ENCODE results near the gene FOXO6.

Gene FOXO6

DNA sequence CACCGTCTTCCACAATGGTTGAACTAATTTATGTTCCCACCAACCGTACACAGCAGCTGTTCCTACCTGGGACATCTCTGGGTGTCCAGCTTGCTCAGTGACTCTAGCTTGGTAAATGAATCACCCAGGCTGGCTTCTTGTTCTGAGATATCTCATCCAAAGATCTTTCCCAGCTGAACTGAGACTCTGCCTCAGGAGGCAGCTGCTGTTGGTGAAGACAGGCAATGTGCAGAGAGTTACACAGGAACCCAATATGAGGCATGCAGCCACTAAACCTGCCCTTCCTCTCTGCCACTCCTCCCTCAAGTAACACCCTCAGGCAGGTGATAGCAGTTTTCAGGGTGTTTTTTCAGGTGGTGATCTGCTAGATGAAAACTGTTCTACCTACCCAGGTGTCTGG is 14.0 kb upstream of the FOXO6 start:
- H3K4me3 ChIP-seq (ENCODE audit: low read depth, low read length) = no peak overlapping the region
- no peak for DNase-seq (ENCODE audit: low read depth)
- TF ChIP-seq, protein P1, sequence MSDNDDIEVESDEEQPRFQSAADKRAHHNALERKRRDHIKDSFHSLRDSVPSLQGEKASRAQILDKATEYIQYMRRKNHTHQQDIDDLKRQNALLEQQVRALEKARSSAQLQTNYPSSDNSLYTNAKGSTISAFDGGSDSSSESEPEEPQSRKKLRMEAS (IDR thresholded peaks at IDR 0.05; ENCODE audit: low read depth, low read length) = no peak
- TF ChIP-seq MYC (IDR thresholded peaks at IDR 0.05; ENCODE audit: low read depth, low read length) (no peak), POLR2A (IDR thresholded peaks at IDR 0.05; ENCODE audit: extremely low read depth, insufficient read length) (no peak)
- TF ChIP-seq, protein P2, sequence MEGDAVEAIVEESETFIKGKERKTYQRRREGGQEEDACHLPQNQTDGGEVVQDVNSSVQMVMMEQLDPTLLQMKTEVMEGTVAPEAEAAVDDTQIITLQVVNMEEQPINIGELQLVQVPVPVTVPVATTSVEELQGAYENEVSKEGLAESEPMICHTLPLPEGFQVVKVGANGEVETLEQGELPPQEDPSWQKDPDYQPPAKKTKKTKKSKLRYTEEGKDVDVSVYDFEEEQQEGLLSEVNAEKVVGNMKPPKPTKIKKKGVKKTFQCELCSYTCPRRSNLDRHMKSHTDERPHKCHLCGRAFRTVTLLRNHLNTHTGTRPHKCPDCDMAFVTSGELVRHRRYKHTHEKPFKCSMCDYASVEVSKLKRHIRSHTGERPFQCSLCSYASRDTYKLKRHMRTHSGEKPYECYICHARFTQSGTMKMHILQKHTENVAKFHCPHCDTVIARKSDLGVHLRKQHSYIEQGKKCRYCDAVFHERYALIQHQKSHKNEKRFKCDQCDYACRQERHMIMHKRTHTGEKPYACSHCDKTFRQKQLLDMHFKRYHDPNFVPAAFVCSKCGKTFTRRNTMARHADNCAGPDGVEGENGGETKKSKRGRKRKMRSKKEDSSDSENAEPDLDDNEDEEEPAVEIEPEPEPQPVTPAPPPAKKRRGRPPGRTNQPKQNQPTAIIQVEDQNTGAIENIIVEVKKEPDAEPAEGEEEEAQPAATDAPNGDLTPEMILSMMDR (IDR thresholded peaks at IDR 0.05; ENCODE audit: low read depth, low read length) = no peak

DNA sequence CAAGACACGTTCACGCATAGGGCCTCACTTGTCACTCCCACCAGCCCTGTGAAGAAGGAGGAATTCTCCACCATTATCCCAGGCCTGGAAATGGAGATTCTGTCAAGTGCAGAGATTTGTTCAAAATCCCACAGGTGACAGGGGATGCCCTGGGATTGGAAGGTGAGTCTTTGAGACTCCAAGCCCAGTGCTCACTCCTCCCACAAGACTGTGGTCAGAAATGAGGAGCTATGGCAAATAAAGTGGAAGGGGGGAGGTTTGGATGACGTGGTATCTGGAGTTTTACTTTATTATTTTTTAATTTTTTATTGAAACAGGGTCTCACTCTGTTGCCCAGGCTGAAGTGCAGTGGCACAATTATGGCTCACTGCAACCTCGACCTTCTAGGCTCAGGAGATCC is 12.8 kb upstream of the FOXO6 start:
- no peak overlapping the region for H3K4me3 ChIP-seq (ENCODE audit: low read depth, low read length)
- DNase-seq (ENCODE audit: low read depth) = no peak
- TF ChIP-seq, protein P2 (IDR thresholded peaks at IDR 0.05; ENCODE audit: low read depth, low read length) = no peak
- TF ChIP-seq, protein P1 (IDR thresholded peaks at IDR 0.05; ENCODE audit: low read depth, low read length) = no peak
- no peak for TF ChIP-seq POLR2A (IDR thresholded peaks at IDR 0.05; ENCODE audit: extremely low read depth, insufficient read length)

DNA sequence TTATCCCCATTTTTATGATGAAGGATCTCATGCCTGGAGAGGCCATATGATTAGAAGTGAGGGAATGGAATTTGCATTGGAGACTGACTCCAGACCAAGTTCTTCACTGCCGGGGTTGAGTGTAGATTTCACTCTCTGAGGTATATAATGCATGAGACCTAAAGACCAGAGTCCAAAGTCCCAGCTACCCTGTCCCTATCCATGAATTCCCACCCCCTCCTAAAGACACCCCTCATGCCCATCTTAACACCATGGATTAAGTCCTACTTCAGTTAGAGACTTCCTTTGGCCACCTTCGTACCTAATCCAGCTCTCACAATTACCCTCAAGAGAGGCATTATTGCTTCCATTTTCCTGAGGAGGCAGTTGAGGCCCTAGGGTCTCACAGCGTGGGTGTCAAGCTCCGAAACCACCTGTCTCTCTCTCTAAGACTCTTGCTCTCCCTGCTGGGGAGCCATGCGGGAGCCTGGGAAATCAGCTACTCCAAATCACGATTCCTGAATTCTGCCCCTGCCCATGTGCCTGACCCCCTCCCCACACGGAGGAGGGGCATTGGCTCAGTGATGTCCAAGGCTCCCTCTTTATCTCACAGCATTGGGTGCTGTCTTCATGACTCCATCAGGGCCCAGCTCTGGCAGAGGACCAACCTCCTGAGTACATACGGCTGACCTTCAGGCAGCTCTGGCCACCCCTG is 11.7 kb upstream of the FOXO6 start:
- no peak overlapping the region for H3K4me3 ChIP-seq (ENCODE audit: low read depth, low read length)
- no peak for TF ChIP-seq MYC (IDR thresholded peaks at IDR 0.05; ENCODE audit: low read depth, low read length)
- no peak for TF ChIP-seq POLR2A (IDR thresholded peaks at IDR 0.05; ENCODE audit: extremely low read depth, insufficient read length)
- TF ChIP-seq, protein P1 (IDR thresholded peaks at IDR 0.05; ENCODE audit: low read depth, low read length) = no peak
- TF ChIP-seq, protein P2 (IDR thresholded peaks at IDR 0.05; ENCODE audit: low read depth, low read length) = no peak
- no peak for DNase-seq (ENCODE audit: low read depth)

DNA sequence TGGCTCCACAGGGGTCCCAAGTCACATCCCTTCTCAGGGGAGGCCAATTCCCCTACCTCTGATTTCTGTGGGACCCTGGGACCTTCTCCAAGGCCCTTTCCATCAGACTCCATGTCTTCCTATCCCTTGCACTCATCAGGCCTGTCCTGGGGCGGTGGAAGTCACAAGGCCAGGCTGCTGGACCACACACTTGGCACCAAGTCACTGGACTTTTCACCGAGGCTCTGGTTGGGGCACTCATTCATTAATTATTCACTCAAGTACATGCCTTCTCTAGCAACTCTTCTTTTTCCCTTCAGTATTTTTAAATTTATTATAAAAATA is 11.2 kb upstream of the FOXO6 start:
- DNase-seq (ENCODE audit: low read depth) = no peak
- H3K4me3 ChIP-seq (ENCODE audit: low read depth, low read length) = no peak overlapping the region
- TF ChIP-seq POLR2A (IDR thresholded peaks at IDR 0.05; ENCODE audit: extremely low read depth, insufficient read length) = no peak

DNA sequence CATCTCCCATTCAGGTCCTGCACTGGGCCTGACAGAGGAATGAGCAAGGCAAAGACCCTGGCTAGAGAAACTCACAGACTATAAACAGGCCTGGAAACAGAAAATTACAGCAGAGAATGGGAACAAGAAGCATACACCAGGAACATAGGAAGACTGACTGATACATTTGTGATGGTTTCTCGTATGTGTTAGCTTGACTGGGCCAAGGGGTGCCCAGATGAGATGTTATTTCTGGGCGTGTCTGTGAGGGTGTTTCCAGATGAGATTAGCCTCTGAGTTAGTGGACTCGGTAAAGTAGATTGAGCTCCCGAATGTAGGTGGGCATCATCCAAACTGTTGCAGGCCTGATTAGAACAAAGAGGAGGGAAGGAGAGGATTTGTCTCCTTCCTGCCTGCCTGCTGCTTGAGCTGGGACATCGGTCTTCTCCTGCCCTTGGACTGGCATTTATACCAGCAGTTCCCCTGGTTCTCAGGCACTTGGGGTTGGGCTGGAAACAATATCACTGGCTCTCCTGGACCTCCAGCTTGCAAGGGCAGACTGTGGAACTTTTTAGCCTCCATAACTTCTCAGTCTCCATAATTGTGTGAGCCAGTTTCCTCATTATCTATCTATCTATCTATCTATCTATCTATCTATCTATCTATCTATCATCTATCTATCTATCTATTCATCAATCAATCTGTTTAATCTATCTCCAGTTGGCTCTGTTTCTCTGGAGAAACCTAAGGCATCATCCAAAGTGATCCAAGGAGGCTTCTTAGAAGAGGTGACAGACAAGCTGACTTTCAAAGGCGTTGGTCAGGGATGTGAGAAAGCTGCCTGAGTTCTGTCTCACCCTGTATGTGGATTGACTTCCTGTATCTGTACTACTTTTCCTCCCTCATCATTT is 9.7 kb upstream of the FOXO6 start:
- no peak overlapping the region for H3K4me3 ChIP-seq (ENCODE audit: low read depth, low read length)
- TF ChIP-seq, protein P2 (IDR thresholded peaks at IDR 0.05; ENCODE audit: low read depth, low read length) = no peak
- no peak for DNase-seq (ENCODE audit: low read depth)

DNA sequence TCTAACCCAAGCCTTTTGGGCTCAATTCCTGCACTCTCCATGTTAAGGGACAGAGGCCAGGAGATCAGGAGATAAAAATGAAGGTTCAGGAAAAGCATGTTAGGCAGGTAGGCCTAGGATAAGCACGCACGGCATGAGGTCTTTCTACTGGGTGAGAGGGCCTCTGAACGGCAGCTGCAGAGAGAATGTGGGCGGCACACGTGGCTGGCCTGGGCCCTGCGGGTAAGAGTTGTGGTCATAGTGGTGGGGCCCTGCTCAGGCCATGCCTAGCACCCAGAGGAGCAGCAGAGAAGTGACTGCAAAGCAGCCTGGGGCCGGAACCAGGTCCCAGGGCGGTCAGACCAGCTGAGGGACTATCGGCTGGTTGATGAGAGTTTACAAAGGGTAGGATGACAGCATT is 7.5 kb upstream of the FOXO6 start:
- H3K4me3 ChIP-seq (ENCODE audit: low read depth, low read length) = no peak overlapping the region
- DNase-seq (ENCODE audit: low read depth) = peak; percentile 94
- TF ChIP-seq POLR2A (IDR thresholded peaks at IDR 0.05; ENCODE audit: extremely low read depth, insufficient read length) (no peak), MYC (IDR thresholded peaks at IDR 0.05; ENCODE audit: low read depth, low read length) (peak; percentile 98)
- TF ChIP-seq, protein P1 (IDR thresholded peaks at IDR 0.05; ENCODE audit: low read depth, low read length) = peak; percentile 98
- TF ChIP-seq, protein P2 (IDR thresholded peaks at IDR 0.05; ENCODE audit: low read depth, low read length) = no peak

Data from NB4 (cell line).